Retinal pigment epithelial cell (primary cell): ENCODE results near the gene PDE2A.

Source experiments
- DNase-seq: peaks from one replicate; pipeline ENCODE4 v3.0.0-alpha.2; 2010; ENCODE audit warnings: low read depth
- H3K4me3 ChIP-seq: 2 replicates; pipeline ENCODE4 v1.5.1; 2011; ENCODE audit warnings: mild to moderate bottlenecking, low read length, control low read depth, moderate library complexity
- CTCF ChIP-seq: conservative IDR thresholded peaks from 2 replicates; pipeline ENCODE4 v1.5.1; 2011; ENCODE audit warnings: low read depth, low read length, control low read depth, inconsistent platforms

The PDE2A gene

GRCh38 chr11:72599325-72600117 lies 74.7 kb downstream of the PDE2A start:
- no peak overlapping the region for H3K4me3 ChIP-seq
- no peak for TF ChIP-seq CTCF
- no peak for DNase-seq

- TF ChIP-seq CTCF = peak; percentile 59
- H3K4me3 ChIP-seq = no peak overlapping the region
- no peak for DNase-seq
These were observed 75.3 kb downstream of the PDE2A start for GRCh38 chr11:72598906-72599305.

- no peak for DNase-seq
- no peak for TF ChIP-seq CTCF
- H3K4me3 ChIP-seq = no peak overlapping the region
These were observed 75.8 kb downstream of the PDE2A start for GRCh38 chr11:72598466-72598865.

GRCh38 chr11:72597721-72598120 lies 76.5 kb downstream of the PDE2A start:
- no peak for DNase-seq
- no peak for TF ChIP-seq CTCF
- H3K4me3 ChIP-seq = no peak overlapping the region

GRCh38 chr11:72595292-72595684 lies 78.9 kb downstream of the PDE2A start:
- TF ChIP-seq CTCF = no peak
- no peak overlapping the region for H3K4me3 ChIP-seq
- DNase-seq = no peak

GRCh38 chr11:72594493-72595291 lies 79.5 kb downstream of the PDE2A start:
- no peak for DNase-seq
- no peak for TF ChIP-seq CTCF
- no peak overlapping the region for H3K4me3 ChIP-seq
